HK-2 (cell line): ENCODE measurements around the gene ZFYVE19.
"Not testable (repeated sequence)": the region's sequence is repeated elsewhere in the genome, so short reads cannot be mapped to it uniquely, and the experiment has no call there.

Experiments
- DNase-seq: peaks from one replicate; pipeline ENCODE4 v3.0.0-alpha.2; 2018; ENCODE audit not compliant: unreplicated experiment

Gene ZFYVE19

DNA sequence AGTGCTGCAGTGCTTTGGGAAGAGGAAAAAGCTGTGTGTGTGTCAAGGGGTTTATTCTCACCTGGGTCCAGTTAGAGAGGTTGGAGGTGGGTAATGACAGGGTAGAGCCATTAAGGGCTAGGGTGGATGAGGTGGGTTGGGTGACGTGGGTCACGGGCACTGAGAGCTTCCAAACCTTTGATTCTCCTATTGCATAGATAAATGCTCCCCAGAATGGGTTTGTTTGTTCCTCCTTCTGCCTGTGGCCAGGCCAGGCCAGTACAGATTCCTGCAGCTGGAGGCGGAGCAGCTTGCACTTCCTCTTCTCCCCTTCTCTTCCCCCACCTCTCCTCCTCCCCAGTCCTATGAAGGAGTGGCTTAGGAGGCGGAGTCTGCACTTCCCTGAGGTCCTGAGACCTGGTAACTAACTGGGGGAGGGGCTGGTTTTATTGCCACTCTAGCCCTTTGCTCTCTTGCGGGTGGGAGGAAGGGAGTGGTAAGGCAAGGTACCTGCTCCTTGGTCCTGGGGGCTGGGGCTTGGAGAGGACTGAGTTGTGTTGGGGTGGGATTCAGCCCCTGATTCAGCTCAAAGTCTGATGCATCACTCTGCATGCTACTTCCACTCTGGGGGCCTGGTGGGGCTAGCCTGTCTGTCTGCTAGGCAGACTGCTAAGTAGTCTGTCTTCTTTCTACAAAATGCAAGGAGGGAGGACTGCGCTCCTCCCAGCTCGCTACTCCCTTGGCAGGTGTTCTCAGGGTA lies 40.5 kb downstream of the ZFYVE19 start:
- DNase-seq = no peak

DNA sequence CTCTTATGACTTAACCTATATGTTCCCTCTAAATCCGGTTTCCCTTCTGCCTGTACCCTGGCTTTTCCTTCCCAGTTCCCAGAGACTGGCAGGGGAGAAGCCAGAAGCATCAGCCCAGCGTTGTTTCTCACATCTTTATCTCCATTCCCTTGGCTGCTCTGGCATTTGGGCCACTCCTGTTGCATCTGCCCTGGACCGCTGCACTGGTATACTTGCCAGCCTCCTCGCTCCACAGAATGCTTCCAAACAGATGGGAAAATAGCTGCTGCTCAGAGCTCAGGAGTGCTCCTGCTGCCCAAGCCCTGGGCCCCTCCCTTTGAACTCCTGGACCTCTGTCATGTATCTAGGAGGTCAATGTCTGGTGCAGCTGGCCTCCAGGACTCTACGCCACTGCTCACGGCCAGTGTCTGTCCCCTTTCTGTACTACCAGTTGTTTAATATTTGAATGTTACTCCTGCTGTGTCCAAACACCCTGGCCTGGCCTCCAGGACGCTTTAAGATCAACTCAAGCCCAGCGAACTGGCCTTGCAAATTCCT lies 43.8 kb downstream of the ZFYVE19 start:
- no peak for DNase-seq

GRCh38 chr15:40852529-40852928 lies 45.6 kb downstream of the ZFYVE19 start:
- no peak for DNase-seq

- DNase-seq = no peak
These were observed 46.5 kb downstream of the ZFYVE19 start for GRCh38 chr15:40853241-40853890.

- no peak for DNase-seq
These were observed 47.3 kb downstream of the ZFYVE19 start for GRCh38 chr15:40854161-40854560.

DNA sequence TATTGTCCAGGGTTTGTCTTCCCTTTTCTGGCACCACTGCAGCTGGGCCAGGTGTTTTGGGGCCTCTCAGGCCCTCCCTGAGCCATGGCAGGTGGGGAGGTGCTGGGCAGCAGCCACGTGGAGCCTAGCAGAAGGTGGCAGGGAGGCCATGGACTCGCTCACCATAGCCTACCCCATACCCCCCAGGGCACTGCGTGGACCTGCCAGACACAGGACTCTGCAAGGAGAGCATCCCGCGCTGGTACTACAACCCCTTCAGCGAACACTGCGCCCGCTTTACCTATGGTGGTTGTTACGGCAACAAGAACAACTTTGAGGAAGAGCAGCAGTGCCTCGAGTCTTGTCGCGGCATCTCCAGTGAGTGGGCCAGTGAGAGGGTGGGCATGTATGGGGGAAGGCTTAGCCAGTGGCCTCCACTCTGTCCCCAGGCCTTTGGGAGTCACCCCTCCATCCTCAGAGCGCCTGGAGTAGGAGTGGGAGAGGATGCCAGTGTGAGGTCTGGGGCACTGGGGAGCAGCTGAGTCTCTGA lies 48.9 kb downstream of the ZFYVE19 start:
- no peak for DNase-seq

DNA sequence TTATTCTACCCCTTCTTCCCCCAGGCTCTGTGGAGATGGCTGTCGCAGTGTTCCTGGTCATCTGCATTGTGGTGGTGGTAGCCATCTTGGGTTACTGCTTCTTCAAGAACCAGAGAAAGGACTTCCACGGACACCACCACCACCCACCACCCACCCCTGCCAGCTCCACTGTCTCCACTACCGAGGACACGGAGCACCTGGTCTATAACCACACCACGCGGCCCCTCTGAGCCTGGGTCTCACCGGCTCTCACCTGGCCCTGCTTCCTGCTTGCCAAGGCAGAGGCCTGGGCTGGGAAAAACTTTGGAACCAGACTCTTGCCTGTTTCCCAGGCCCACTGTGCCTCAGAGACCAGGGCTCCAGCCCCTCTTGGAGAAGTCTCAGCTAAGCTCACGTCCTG lies 49.9 kb downstream of the ZFYVE19 start:
- DNase-seq = no peak

GRCh38 chr15:40857601-40858341 lies 50.9 kb downstream of the ZFYVE19 start:
- DNase-seq = peak; percentile 72

GRCh38 chr15:40858706-40859105 lies 51.8 kb downstream of the ZFYVE19 start:
- no peak for DNase-seq

DNA sequence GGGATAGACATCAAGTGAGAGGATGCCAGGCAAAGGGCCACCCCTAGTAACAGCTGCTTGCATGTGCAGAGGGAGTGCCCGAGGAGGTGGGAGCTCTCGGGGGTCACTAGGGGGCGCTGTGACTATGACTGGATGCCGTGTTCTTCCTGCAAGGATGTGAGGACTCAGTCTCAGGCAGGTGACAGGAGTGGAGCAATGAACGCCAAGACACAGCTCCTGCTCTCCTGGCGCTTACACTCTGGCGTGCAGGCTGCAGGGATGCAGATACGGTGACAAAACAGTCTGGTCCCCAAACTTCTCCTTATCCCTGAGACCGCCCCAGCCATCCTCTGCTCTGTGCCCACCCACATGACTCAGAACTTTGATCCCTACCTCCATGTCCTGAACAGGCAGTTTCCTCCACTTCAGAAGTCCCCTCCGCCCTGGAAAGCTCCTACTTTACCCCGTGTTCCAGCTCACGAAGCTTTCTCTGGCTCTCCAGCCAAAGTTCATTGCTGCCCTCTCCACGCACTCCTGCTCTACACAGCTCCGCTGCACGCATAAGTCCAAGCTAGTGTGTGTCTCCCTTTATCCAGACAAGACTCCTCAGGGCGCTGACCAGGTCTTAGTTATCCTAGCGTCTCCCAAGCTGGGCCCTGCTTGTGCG lies 52.4 kb downstream of the ZFYVE19 start:
- DNase-seq = peak; percentile 82

DNA sequence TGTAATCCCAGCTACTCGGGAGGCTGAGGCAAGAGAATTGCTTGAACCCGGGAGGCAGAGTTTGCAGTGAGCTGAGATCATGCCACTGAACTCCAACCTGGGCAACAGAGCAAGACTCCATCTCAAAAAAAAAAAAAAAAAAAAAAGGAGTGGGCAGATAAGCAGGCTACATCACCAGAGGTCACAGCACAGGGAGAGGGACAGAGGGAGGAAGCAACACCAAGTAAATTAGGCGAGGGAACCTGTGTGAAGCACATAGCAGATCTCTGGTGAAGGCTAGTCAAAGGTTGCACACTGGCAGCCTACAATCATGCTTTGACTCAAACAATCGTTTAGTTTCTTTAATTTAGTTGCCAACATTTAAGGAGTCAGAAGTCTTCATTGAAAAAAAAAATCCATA lies 54.3 kb downstream of the ZFYVE19 start:
- DNase-seq = not testable (repeated sequence)

GRCh38 chr15:40863660-40864270 lies 56.9 kb downstream of the ZFYVE19 start:
- no peak for DNase-seq
